GM12865 (cell line): ENCODE data around the gene KRT75.

ENCODE experiments used
- DNase-seq: peaks from one replicate; pipeline ENCODE4 v3.0.0; 2010; ENCODE audit warnings: low read depth
- H3K4me3 ChIP-seq: 2 replicates; pipeline ENCODE4 v1.5.1; 2011; ENCODE audit warnings: mild to moderate bottlenecking, low read depth, low read length, control low read depth
- CTCF ChIP-seq: IDR thresholded peaks from 2 replicates; pipeline ENCODE4 v1.5.1; 2011; ENCODE audit warnings: low read length, control low read depth, low read depth, inconsistent platforms; ENCODE audit not compliant: insufficient read depth; ENCODE audit errors: missing control alignments

KRT75 gene

GRCh38 chr12:52427083-52427482 lies 7.1 kb downstream of the KRT75 start:
- no peak overlapping the region for H3K4me3 ChIP-seq
- no peak for DNase-seq
- TF ChIP-seq CTCF, result no peak

DNA sequence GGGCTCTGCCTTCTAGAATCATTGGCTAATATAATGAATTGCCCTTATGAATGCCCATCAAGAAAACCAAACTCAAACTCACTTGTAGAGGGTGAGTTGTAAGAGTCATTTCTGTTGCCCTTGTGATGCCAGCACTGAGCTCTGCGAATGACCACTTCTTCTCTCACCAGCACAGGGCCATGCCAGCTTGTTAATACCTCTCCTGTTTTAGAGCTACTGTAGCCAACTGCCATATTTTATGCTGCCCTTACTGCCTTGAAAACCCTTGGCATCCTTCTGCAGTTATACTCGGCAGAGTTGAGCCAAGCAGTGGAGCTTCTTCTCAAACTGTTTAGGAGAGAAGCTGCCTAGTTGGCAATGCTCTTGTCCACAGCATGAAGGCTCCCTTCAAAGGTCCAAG lies 8.1 kb downstream of the KRT75 start:
- no peak for DNase-seq
- H3K4me3 ChIP-seq, result no peak overlapping the region
- TF ChIP-seq CTCF, result no peak

DNA sequence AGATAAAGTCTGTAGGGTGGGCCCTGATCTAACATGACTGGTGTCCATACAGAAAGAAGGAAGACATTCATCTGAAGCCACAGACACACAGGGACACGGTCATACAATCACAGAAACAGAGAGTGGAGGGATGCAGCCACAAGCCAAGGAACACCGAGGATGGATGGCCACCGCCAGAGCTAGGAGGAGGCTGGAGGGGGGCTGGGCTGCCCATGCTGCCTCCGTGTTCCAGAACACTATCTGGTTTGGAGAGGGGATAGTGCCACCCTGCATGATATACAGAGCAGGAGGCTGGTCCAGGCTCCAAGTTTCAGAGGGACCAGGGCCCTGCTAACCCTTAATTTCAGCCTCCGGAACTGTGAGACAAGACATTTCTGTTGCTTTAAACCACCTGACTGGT lies 8.7 kb downstream of the KRT75 start:
- DNase-seq, result no peak
- no peak overlapping the region for H3K4me3 ChIP-seq
- no peak for TF ChIP-seq CTCF

- TF ChIP-seq CTCF, result no peak
- DNase-seq, result no peak
- H3K4me3 ChIP-seq, result no peak overlapping the region
Measured at GRCh38 chr12:52423661-52424500, 10.3 kb downstream of the KRT75 start.

GRCh38 chr12:52423035-52423434 lies 11.1 kb downstream of the KRT75 start:
- H3K4me3 ChIP-seq, result no peak overlapping the region
- TF ChIP-seq CTCF, result no peak
- DNase-seq, result no peak

GRCh38 chr12:52419656-52420055 lies 14.5 kb downstream of the KRT75 start:
- H3K4me3 ChIP-seq, result no peak overlapping the region

More at GRCh38 chr12:52419656-52420055, 14.5 kb downstream of the KRT75 start:
- TF ChIP-seq CTCF, result no peak
- no peak for DNase-seq
